Tibial nerve (tissue), 4 donors: Measurements from ENCODE around the gene CPT1B. TPM values are rescaled to one million over a fixed set of nuclear protein-coding genes. Genes with fewer than 3 reads are reported as not detected.

Experiments
- DNase-seq, 2 donors: peaks; one replicate each; pipeline ENCODE4 v3.0.0-alpha.2; 2019; ENCODE audit warnings: low spot score in 2 of 2
- H3K27ac ChIP-seq, 4 donors: fragments of 200-600 bp; sonication (generic) in 3 of 4; one replicate each; pipeline ENCODE4 v1.5.1; 2017 to 2019; ENCODE audit warnings: mild to moderate bottlenecking in 1 of 4
- H3K27me3 ChIP-seq, 2 donors: fragments of 200-600 bp; sonication (generic) in 1 of 2; one replicate each; pipeline versions ENCODE4 v1.5.1 to v1.6.0; 2017 to 2019
- H3K36me3 ChIP-seq, 3 donors: fragments of 200-600 bp; sonication (generic); one replicate each; pipeline ENCODE4 v1.5.1; 2018 to 2019
- H3K4me1 ChIP-seq, 4 donors: fragments of 200-600 bp; sonication (generic) in 3 of 4; one replicate each; pipeline ENCODE4 v1.5.1; 2017 to 2019
- H3K4me3 ChIP-seq, 4 donors: fragments of 200-600 bp; sonication (generic) in 3 of 4; one replicate each; pipeline ENCODE4 v1.5.1; 2017 to 2019; ENCODE audit warnings: mild to moderate bottlenecking in 1 of 4, moderate library complexity in 1 of 4
- H3K9me3 ChIP-seq, 4 donors: fragments of 200-600 bp; sonication (generic) in 3 of 4; one replicate each; pipeline ENCODE4 v1.5.1; 2017 to 2019
- CTCF ChIP-seq, 5 experiments: fragments of 200-600 bp in 3 of 5; fragments of 450-650 bp in 2 of 5; sonication (generic) in 3 of 5; IDR thresholded peaks; one replicate each; pipeline ENCODE4 v1.5.1; 2016 to 2019; ENCODE audit warnings: antibody characterized with exemption in 5 of 5, mild to moderate bottlenecking in 3 of 5, moderate library complexity in 2 of 5
- EP300 ChIP-seq, 2 donors: sonication (generic); formaldehyde crosslinking; IDR thresholded peaks; one replicate each; pipeline ENCODE4 v1.6.1; 2017; ENCODE audit warnings: antibody characterized with exemption in 2 of 2, mild to moderate bottlenecking in 1 of 2
- POLR2A ChIP-seq, 2 donors: fragments of 450-650 bp; IDR thresholded peaks; one replicate each; pipeline ENCODE4 v1.6.1; 2017; ENCODE audit warnings: antibody characterized with exemption in 2 of 2, mild to moderate bottlenecking in 2 of 2, moderate library complexity in 2 of 2
- WGBS, 2 donors: methylation state at CpG; one replicate each; pipeline ENCODE4 v1.1.5; 2018; 5-methylcytosine and 5-hydroxymethylcytosine counted together
- total RNA-seq, 4 donors: library from RNA; depleted of rRNA; stranded (reverse); fragments of >200 nt; gene quantifications; one replicate each; pipeline ENCODE4 v1.1.0, GENCODE V29; 2016

CPT1B gene
- total RNA-seq, 4 donors from 2014 or later = 7.2 to 22.6 (median 15.1) TPM

GRCh38 chr22:50576806-50577696 is 1.2 kb downstream of the CPT1B start:
- WGBS, 2 donors = 82 to 86% methylated on average over 17 to 18 of the region's 18 CpGs
- no peaks in the 10 kb centered on the region for H3K9me3 ChIP-seq
- H3K36me3 ChIP-seq = peaks cover 0 to 71% (median 0%) of the 10 kb centered on the region in 3 donors
- peak overlapping the region in 1 of 4 donors; percentile 78 for H3K27ac ChIP-seq
- DNase-seq = no peak
- H3K4me3 ChIP-seq = no peak overlapping the region
- peaks cover 0 to 15% of the 10 kb centered on the region in 2 donors for H3K27me3 ChIP-seq
- H3K4me1 ChIP-seq = peaks cover 0 to 33% (median 11%) of the 10 kb centered on the region in 4 donors
- TF ChIP-seq CTCF (IDR thresholded peaks at IDR 0.05) = no peak

DNA sequence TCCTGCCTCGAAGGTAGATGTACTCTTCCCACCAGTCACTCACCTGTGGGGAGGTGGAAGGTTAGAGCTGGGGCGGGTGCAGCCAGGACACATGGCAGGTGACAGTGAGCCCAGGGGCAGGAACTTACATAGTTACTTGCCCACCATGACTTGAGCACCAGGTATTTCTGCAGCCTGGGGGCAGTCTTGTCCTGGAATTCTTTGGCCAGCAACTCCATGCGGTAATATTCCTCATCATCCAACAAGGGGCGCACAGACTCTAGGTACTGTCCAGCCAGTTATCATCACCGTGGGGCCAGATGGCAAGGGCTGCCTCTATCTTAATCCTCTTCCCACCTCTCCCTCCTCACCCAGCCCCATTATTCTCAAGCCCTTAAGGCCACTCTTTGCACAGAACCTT is 2.2 kb downstream of the CPT1B start:
- DNase-seq = no peak
- TF ChIP-seq EP300 (IDR thresholded peaks at IDR 0.05) (no peak), CTCF (IDR thresholded peaks at IDR 0.05) (peak in 1 of 5 experiments; percentile 18), POLR2A (IDR thresholded peaks at IDR 0.05) (no peak)
- Histone ChIP-seq H3K4me3 (no peak overlapping the region), H3K27ac (no peak overlapping the region), H3K4me1 (peaks cover 0 to 24% (median 8%) of the 10 kb centered on the region in 4 donors), H3K36me3 (peaks cover 0 to 77% (median under 1%) of the 10 kb centered on the region in 3 donors), H3K27me3 (peaks cover 0 to 15% of the 10 kb centered on the region in 2 donors), H3K9me3 (no peaks in the 10 kb centered on the region)
- WGBS, 2 donors = 60 to 65% methylated on average over 4 to 5 of the region's 5 CpGs

GRCh38 chr22:50575426-50575941 is 2.7 kb downstream of the CPT1B start:
- Histone ChIP-seq H3K27me3 (peaks cover 0 to 15% of the 10 kb centered on the region in 2 donors), H3K4me1 (peaks cover 0 to 20% (median 8%) of the 10 kb centered on the region in 4 donors), H3K27ac (no peak overlapping the region), H3K4me3 (no peak overlapping the region), H3K36me3 (peaks cover 0 to 78% (median 6%) of the 10 kb centered on the region in 3 donors), H3K9me3 (no peaks in the 10 kb centered on the region)
- TF ChIP-seq POLR2A (IDR thresholded peaks at IDR 0.05) (no peak), EP300 (IDR thresholded peaks at IDR 0.05) (no peak), CTCF (IDR thresholded peaks at IDR 0.05) (no peak)
- WGBS, 2 donors = 82 to 86% methylated on average over 8 of the region's 8 CpGs
- DNase-seq = no peak

- Histone ChIP-seq H3K36me3 (peaks cover 0 to 78% (median 7%) of the 10 kb centered on the region in 3 donors), H3K4me3 (no peak overlapping the region), H3K4me1 (peaks cover 0 to 19% (median 8%) of the 10 kb centered on the region in 4 donors), H3K27ac (no peak overlapping the region), H3K9me3 (no peaks in the 10 kb centered on the region), H3K27me3 (peaks cover 0 to 15% of the 10 kb centered on the region in 2 donors)
- no peak for DNase-seq
- 91% methylated on average over 11 of the region's 11 CpGs for WGBS, 2 donors
- TF ChIP-seq EP300 (IDR thresholded peaks at IDR 0.05) (no peak), POLR2A (IDR thresholded peaks at IDR 0.05) (no peak), CTCF (IDR thresholded peaks at IDR 0.05) (no peak)
Measured at GRCh38 chr22:50574383-50574755, 3.9 kb downstream of the CPT1B start.
